Liver (tissue), 9 donors: Measurements from ENCODE around the gene TECTA. TPM values are rescaled to one million over a fixed set of nuclear protein-coding genes. Genes with fewer than 3 reads are reported as not detected.
A peak's percentile ranks its signal among the peaks of the same experiment; 100 is the strongest.

Experiments used
- DNase-seq: peaks from one replicate; pipeline ENCODE4 v3.0.0-alpha.2; 2017; ENCODE audit warnings: low spot score
- H3K27ac ChIP-seq, 2 donors: one replicate each; pipeline ENCODE4 v1.7.0; 2013; ENCODE audit warnings: inconsistent platforms in 2 of 2, low read length in 2 of 2, control low read depth in 1 of 2, low read depth in 1 of 2, mild to moderate bottlenecking in 1 of 2
- H3K27me3 ChIP-seq, 4 donors: one replicate each; pipeline versions ENCODE4 v1.6.1 to v1.7.0; 2013; ENCODE audit warnings: low read length in 3 of 4, inconsistent platforms in 1 of 4, mild to moderate bottlenecking in 1 of 4, moderate library complexity in 1 of 4; ENCODE audit not compliant: control insufficient read depth in 4 of 4, insufficient read depth in 4 of 4
- H3K36me3 ChIP-seq, 4 donors: one replicate each; pipeline versions ENCODE4 v1.6.1 to v1.7.0; 2013; ENCODE audit warnings: low read length in 3 of 4, mild to moderate bottlenecking in 3 of 4, low read depth in 1 of 4, moderate library complexity in 1 of 4; ENCODE audit not compliant: control insufficient read depth in 4 of 4, insufficient read depth in 3 of 4
- H3K4me1 ChIP-seq, 4 donors: one replicate each; pipeline versions ENCODE4 v1.6.1 to v1.7.0; 2013; ENCODE audit warnings: low read length in 3 of 4, mild to moderate bottlenecking in 3 of 4, moderate library complexity in 1 of 4; ENCODE audit not compliant: control insufficient read depth in 4 of 4, insufficient read depth in 4 of 4
- H3K4me3 ChIP-seq, 3 donors: one replicate each; pipeline versions ENCODE4 v1.6.1 to v1.7.0; 2013; ENCODE audit warnings: low read length in 3 of 3, control low read depth in 1 of 3, low read depth in 1 of 3, mild to moderate bottlenecking in 1 of 3
- H3K9ac ChIP-seq, 2 donors: one replicate each; pipeline ENCODE4 v1.7.0; 2013; ENCODE audit warnings: low read length in 2 of 2, mild to moderate bottlenecking in 2 of 2, moderate library complexity in 2 of 2, control low read depth in 1 of 2, low read depth in 1 of 2
- H3K9me3 ChIP-seq, 4 donors: one replicate each; pipeline versions ENCODE4 v1.6.1 to v1.7.0; 2013; ENCODE audit warnings: low read length in 3 of 4; ENCODE audit not compliant: control insufficient read depth in 4 of 4
- ATF3 ChIP-seq: IDR thresholded peaks from 2 replicates; pipeline ENCODE4 v1.6.1; 2016; ENCODE audit warnings: antibody characterized with exemption
- CTCF ChIP-seq: fragments of 150-350 bp; IDR thresholded peaks from 2 replicates; pipeline ENCODE4 v1.5.1; 2017; ENCODE audit warnings: improper control_type of control experiment, low read depth, low read length; ENCODE audit not compliant: missing input control
- EGR1 ChIP-seq, 2 donors: IDR thresholded peaks; 2 replicates each; pipeline ENCODE4 v1.6.1; 2016 to 2018; ENCODE audit warnings: antibody characterized with exemption in 2 of 2, low read depth in 2 of 2
- FOXA2 ChIP-seq: IDR thresholded peaks from 2 replicates; pipeline ENCODE4 v1.6.1; 2016; ENCODE audit warnings: antibody characterized with exemption
- HNF4A ChIP-seq, 2 donors: conservative IDR thresholded peaks; 2 replicates each; pipeline ENCODE4 v1.6.1; 2016; ENCODE audit warnings: antibody characterized with exemption in 2 of 2, mild to moderate bottlenecking in 2 of 2
- JUND ChIP-seq, 2 donors: IDR thresholded peaks; 2 replicates each; pipeline ENCODE4 v1.6.1; 2016; ENCODE audit warnings: antibody characterized with exemption in 2 of 2
- MAX ChIP-seq: IDR thresholded peaks from 2 replicates; pipeline ENCODE4 v1.6.1; 2016; ENCODE audit warnings: antibody characterized with exemption
- NR2F2 ChIP-seq: IDR thresholded peaks from 2 replicates; pipeline ENCODE4 v1.6.1; 2016; ENCODE audit warnings: antibody characterized with exemption
- RAD21 ChIP-seq, 2 donors: IDR thresholded peaks; 2 replicates each; pipeline ENCODE4 v1.6.1; 2016; ENCODE audit warnings: antibody characterized with exemption in 2 of 2, mild to moderate bottlenecking in 2 of 2
- RXRA ChIP-seq, 2 donors: IDR thresholded peaks; 2 replicates each; pipeline ENCODE4 v1.6.1; 2017 to 2018; ENCODE audit warnings: antibody characterized with exemption in 2 of 2, mild to moderate bottlenecking in 1 of 2
- SP1 ChIP-seq: IDR thresholded peaks from 2 replicates; pipeline ENCODE4 v1.6.1; 2018; ENCODE audit warnings: antibody characterized with exemption, mild to moderate bottlenecking
- TAF1 ChIP-seq: conservative IDR thresholded peaks from 2 replicates; pipeline ENCODE4 v1.6.1; 2016; ENCODE audit warnings: antibody characterized with exemption, mild to moderate bottlenecking
- YY1 ChIP-seq: IDR thresholded peaks from 2 replicates; pipeline ENCODE4 v1.6.1; 2016; ENCODE audit warnings: antibody characterized with exemption, mild to moderate bottlenecking
- WGBS: extraction: QIAGEN DNeasy Blood & Tissue Kit; methylation state at CpG from one replicate; pipeline ENCODE4 v1.1.7; 2013; 5-methylcytosine and 5-hydroxymethylcytosine counted together
- polyA plus RNA-seq, 2 donors: library from polyadenylated mRNA; stranded (reverse) in 1 of 2; unstranded in 1 of 2; fragments of 200-250 nt in 1 of 2; fragments of >200 nt in 1 of 2; fragmentation: Nextera tagmentation in 1 of 2; extraction: Ambion mirVana in 1 of 2; gene quantifications; one replicate each; pipeline versions ENCODE4 v1.2.1 to v1.2.3, GENCODE V29; 2013 to 2015
- total RNA-seq, 2 donors: library from RNA; depleted of rRNA; stranded (reverse); fragments of >200 nt; gene quantifications; one replicate each; pipeline ENCODE4 v1.2.3, GENCODE V29; 2014
- donor health status: healthy.
- donor health status: healthy.
- donor health status: healthy.
- donor health status: healthy.
- donor health status: healthy.

TECTA gene
- total and polyA plus RNA-seq, 4 donors: 0.46 to 2.4 (median 0.73) TPM

GRCh38 chr11:121127809-121128208, 26.8 kb downstream of the TECTA start:
- Histone ChIP-seq H3K4me1 (no peaks in the 10 kb centered on the region), H3K27me3 (no peaks in the 10 kb centered on the region), H3K9ac (no peak overlapping the region), H3K27ac (no peak overlapping the region), H3K4me3 (no peak overlapping the region), H3K36me3 (no peaks in the 10 kb centered on the region), H3K9me3 (peaks cover 0 to under 1% (median 0%) of the 10 kb centered on the region in 4 donors)
- no peak for TF ChIP-seq EGR1 (IDR thresholded peaks at IDR 0.05; ENCODE audit: low read depth in 2 of 2)
- WGBS: 97% methylated on average over 30 of the region's 30 CpGs
- DNase-seq: no peak

GRCh38 chr11:121129362-121130340, 28.6 kb downstream of the TECTA start:
- no peaks in the 10 kb centered on the region for H3K36me3 ChIP-seq
- no peak for TF ChIP-seq YY1
- TF ChIP-seq NR2F2: peak; percentile 78
- TF ChIP-seq ATF3: no peak
- no peak for TF ChIP-seq TAF1
- TF ChIP-seq MAX: no peak
- TF ChIP-seq RXRA (IDR thresholded peaks at IDR 0.05): no peak
- DNase-seq: no peak
- no peak overlapping the region for H3K27ac ChIP-seq
- no peaks in the 10 kb centered on the region for H3K27me3 ChIP-seq
- H3K9ac ChIP-seq: no peak overlapping the region
- no peaks in the 10 kb centered on the region for H3K9me3 ChIP-seq
- H3K4me3 ChIP-seq: no peak overlapping the region
- WGBS: 91% methylated on average over 29 of the region's 29 CpGs
- no peaks in the 10 kb centered on the region for H3K4me1 ChIP-seq

GRCh38 chr11:121131656-121132055, 30.6 kb downstream of the TECTA start:
- DNase-seq: no peak
- H3K4me3 ChIP-seq: no peak overlapping the region
- H3K9me3 ChIP-seq: no peaks in the 10 kb centered on the region
- H3K27me3 ChIP-seq: no peaks in the 10 kb centered on the region
- TF ChIP-seq NR2F2 (no peak), FOXA2 (no peak), YY1 (no peak), RAD21 (IDR thresholded peaks at IDR 0.05) (no peak)
- WGBS: 91% methylated on average over 6 of the region's 6 CpGs
- no peaks in the 10 kb centered on the region for H3K4me1 ChIP-seq
- no peak overlapping the region for H3K9ac ChIP-seq
- no peaks in the 10 kb centered on the region for H3K36me3 ChIP-seq
- H3K27ac ChIP-seq: no peak overlapping the region

GRCh38 chr11:121132211-121132976, 31.4 kb downstream of the TECTA start:
- TF ChIP-seq CTCF (no peak), RXRA (IDR thresholded peaks at IDR 0.05) (no peak), YY1 (no peak), FOXA2 (no peak), TAF1 (no peak), JUND (IDR thresholded peaks at IDR 0.05) (no peak), SP1 (no peak), HNF4A (conservative IDR thresholded peaks at IDR 0.05) (no peak), NR2F2 (no peak)
- no peak for DNase-seq
- Histone ChIP-seq H3K27me3 (no peaks in the 10 kb centered on the region), H3K9ac (no peak overlapping the region), H3K4me1 (no peaks in the 10 kb centered on the region), H3K9me3 (no peaks in the 10 kb centered on the region), H3K4me3 (no peak overlapping the region), H3K27ac (no peak overlapping the region), H3K36me3 (no peaks in the 10 kb centered on the region)
- 81% methylated on average over 13 of the region's 13 CpGs for WGBS
